ENCODE results near the gene PARL. TPM values are rescaled to one million over a fixed set of nuclear protein-coding genes. Genes with fewer than 3 reads are reported as not detected.

Gene PARL
- total and polyA plus RNA-seq, 2 of the 8 experiments (the other 6 are each of a cell fraction or from before 2014, with no cell fraction given): 62.7 to 85.0 TPM

DNA sequence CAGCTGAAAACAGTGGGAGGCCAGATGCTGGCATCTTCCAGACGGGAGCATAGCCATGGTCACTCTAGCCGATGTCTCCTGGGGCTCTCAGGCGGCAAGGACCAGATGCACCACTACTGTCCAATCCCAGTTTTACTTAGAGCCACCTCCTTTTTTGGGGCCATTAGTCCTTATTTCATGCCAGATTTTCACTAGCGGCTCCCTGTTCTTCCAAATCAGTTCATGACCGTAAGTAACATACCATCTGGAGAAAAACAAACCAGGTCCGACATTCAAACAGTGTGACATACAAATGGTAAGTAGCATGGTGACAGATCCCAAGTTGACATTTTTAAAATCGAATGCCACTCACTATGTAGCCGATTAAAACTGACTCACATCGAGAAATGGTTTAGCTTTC, 55.2 kb downstream of the PARL start:
- no peak overlapping the region for H3K18ac ChIP-seq (ENCODE audit: extremely low read depth, low read length)
- DNase-seq (ENCODE audit: low read depth in 1 of 2, low spot score in 2 of 2) (no peak), FAIRE-seq (no peak)
- H3K36me3 ChIP-seq (ENCODE audit: control insufficient read depth in 2 of 4, insufficient read depth in 4 of 4, low read length in 3 of 4): peaks cover 2 to 18% (median 15%) of the 10 kb centered on the region in 4 experiments; a peak in 6 of 8 replicates
- H3K79me1 ChIP-seq (ENCODE audit: low read depth, low read length): no peaks in the 10 kb centered on the region
- H3K27ac ChIP-seq (ENCODE audit: low read depth, low read length): no peak overlapping the region
- H2BK120ac ChIP-seq (replicated peaks; ENCODE audit: low read depth, low read length): no peak overlapping the region
- no peak overlapping the region for H4K5ac ChIP-seq (ENCODE audit: insufficient read length, low read depth, low read length)
- H3K23ac ChIP-seq (ENCODE audit: insufficient read length): no peak overlapping the region
- no peak overlapping the region for H3K4me2 ChIP-seq (ENCODE audit: insufficient read depth in 1 of 2, low read depth in 2 of 2, low read length in 2 of 2)
- H3K23me2 ChIP-seq (ENCODE audit: low read depth, low read length): peaks cover 11% of the 10 kb centered on the region; the same call in 1 of the 2 replicates
- no peak overlapping the region for H4K91ac ChIP-seq (replicated peaks; ENCODE audit: insufficient read length, low read length)
- H3K27me3 ChIP-seq (replicated peaks in 1 of 4; ENCODE audit: control insufficient read depth in 3 of 4, extremely low read depth in 1 of 4, insufficient read depth in 3 of 4, low read length in 3 of 4): no peaks in the 10 kb centered on the region
- no peak overlapping the region for H4K8ac ChIP-seq (ENCODE audit: extremely low read depth, insufficient read depth, low read length)
- H3K79me2 ChIP-seq (ENCODE audit: control insufficient read depth in 1 of 2, insufficient read depth in 2 of 2, low read length in 2 of 2): no peaks in the 10 kb centered on the region
- no peak overlapping the region for H2BK15ac ChIP-seq (ENCODE audit: low read length)
- no peaks in the 10 kb centered on the region for H3K9me3 ChIP-seq (ENCODE audit: insufficient read depth in 2 of 2, low read depth in 1 of 2, low read length in 1 of 2)
- H3K9ac ChIP-seq (replicated peaks in 1 of 4; ENCODE audit: extremely low read depth in 1 of 4, low read depth in 3 of 4, low read length in 3 of 4): no peak overlapping the region
- ChIA-PET POLR2A (ENCODE audit: partially characterized antibody) (no interaction called here), CTCF (ENCODE audit: partially characterized antibody) (interaction anchor here (1.1 kb wide), 1 partner anchor 55 kb away, joined by 3 read pairs; the partner anchor contains the start of gene PARL)
- 94% methylated on average over 9 of the region's 9 CpGs; no CpG with 5 or more reads in 1 of the 2 experiments for WGBS, 2 experiments (ENCODE audit: extremely low coverage in 1 of 2, insufficient coverage in 1 of 2, insufficient read length in 1 of 2, insufficient replicate concordance in 2 of 2, low coverage in 1 of 2, low lambda C conversion rate in 2 of 2, missing lambda C conversion rate in 1 of 2)
- no peak overlapping the region for H2BK12ac ChIP-seq (ENCODE audit: low read depth, low read length)
- H2BK5ac ChIP-seq (ENCODE audit: low read depth, low read length): no peak overlapping the region
- peaks cover 0 to 4% (median under 1%) of the 10 kb centered on the region in 4 experiments; a peak in 2 of 7 replicates for H3K4me1 ChIP-seq (replicated peaks in 1 of 4; ENCODE audit: control insufficient read depth in 3 of 4, insufficient read depth in 4 of 4, low read length in 3 of 4)
- no peak overlapping the region for H2AK5ac ChIP-seq (ENCODE audit: low read depth, low read length)
- H3K56ac ChIP-seq (replicated peaks; ENCODE audit: insufficient read length, low read depth, low read length): no peak overlapping the region
- no peak overlapping the region for H2BK20ac ChIP-seq (ENCODE audit: low read length)
- TF ChIP-seq ZNF274 (IDR thresholded peaks at IDR 0.05; ENCODE audit: borderline replicate concordance, extremely low read depth, low read length) (no peak), RAD21 (IDR thresholded peaks at IDR 0.05 in 1 of 2, conservative IDR thresholded peaks at IDR 0.05 in 1 of 2; ENCODE audit: low read depth in 2 of 2, low read length in 2 of 2) (no peak), JUN (IDR thresholded peaks at IDR 0.05; ENCODE audit: low read depth, low read length) (no peak), SUZ12 (IDR thresholded peaks at IDR 0.05; ENCODE audit: low read length) (no peak), BCL11A (IDR thresholded peaks at IDR 0.05; ENCODE audit: low read depth in 2 of 2, low read length in 2 of 2) (no peak), TEAD4 (IDR thresholded peaks at IDR 0.05; ENCODE audit: low read depth, low read length) (no peak), FOSL1 (IDR thresholded peaks at IDR 0.05; ENCODE audit: insufficient read depth, low read depth, low read length) (no peak), RFX5 (IDR thresholded peaks at IDR 0.05; ENCODE audit: borderline replicate concordance, low read depth, low read length) (no peak), RBBP5 (IDR thresholded peaks at IDR 0.05; ENCODE audit: borderline replicate concordance, low read depth, low read length) (no peak)
- no peak overlapping the region for H2AFZ ChIP-seq (ENCODE audit: low read length)
- no peak overlapping the region for H3K4ac ChIP-seq (replicated peaks; ENCODE audit: insufficient read length, low read depth, low read length)
- H3K4me3 ChIP-seq (ENCODE audit: extremely low read depth in 1 of 4, insufficient read depth in 2 of 4, low read depth in 3 of 4, low read length in 4 of 4): no peak overlapping the region
- H4K20me1 ChIP-seq (replicated peaks in 1 of 2; ENCODE audit: control insufficient read depth in 1 of 2, insufficient read depth in 2 of 2, low read length in 2 of 2): peaks cover 0 to 2% of the 10 kb centered on the region in 2 experiments
- no peak overlapping the region for H3K14ac ChIP-seq (ENCODE audit: insufficient read length)

All from H1 (cell line).